Ovary (tissue), 3 donors: ENCODE measurements around the gene LHFPL6.

Experiments used
- POLR2A ChIP-seq: fragments of 450-650 bp; IDR thresholded peaks from one replicate; pipeline ENCODE4 v1.6.1; 2017; ENCODE audit warnings: antibody characterized with exemption, mild to moderate bottlenecking, moderate library complexity
- TF ChIP-seq, protein P1 (sequence below), 3 donors: fragments of 450-650 bp in 2 of 3; fragments of 200-600 bp in 1 of 3; IDR thresholded peaks; one replicate each; pipeline versions ENCODE4 v1.5.1 to v1.8.0; 2016 to 2022; ENCODE audit warnings: antibody characterized with exemption in 3 of 3, mild to moderate bottlenecking in 1 of 3
- donor health status: DM: no; HTN: no; CAD: no.

DNA sequence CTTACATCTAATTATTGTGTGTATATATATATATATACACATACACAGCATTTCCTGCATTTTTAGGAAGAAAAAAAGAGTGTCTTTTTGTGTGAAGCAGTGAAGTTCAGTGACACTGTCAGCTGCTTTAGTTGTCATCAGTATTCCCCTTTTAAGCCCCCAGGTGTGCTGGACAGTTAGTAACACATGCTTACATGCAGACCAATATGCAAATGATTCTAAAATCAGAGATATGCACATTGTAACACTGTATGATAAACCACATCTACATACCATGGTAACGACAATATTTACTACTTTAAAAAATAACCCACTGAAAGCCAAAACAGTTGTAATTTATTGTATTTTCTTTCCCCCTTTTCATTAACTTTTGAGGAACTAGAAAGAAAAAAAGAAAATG, 16.8 kb downstream of the LHFPL6 start:
- TF ChIP-seq, protein P1, sequence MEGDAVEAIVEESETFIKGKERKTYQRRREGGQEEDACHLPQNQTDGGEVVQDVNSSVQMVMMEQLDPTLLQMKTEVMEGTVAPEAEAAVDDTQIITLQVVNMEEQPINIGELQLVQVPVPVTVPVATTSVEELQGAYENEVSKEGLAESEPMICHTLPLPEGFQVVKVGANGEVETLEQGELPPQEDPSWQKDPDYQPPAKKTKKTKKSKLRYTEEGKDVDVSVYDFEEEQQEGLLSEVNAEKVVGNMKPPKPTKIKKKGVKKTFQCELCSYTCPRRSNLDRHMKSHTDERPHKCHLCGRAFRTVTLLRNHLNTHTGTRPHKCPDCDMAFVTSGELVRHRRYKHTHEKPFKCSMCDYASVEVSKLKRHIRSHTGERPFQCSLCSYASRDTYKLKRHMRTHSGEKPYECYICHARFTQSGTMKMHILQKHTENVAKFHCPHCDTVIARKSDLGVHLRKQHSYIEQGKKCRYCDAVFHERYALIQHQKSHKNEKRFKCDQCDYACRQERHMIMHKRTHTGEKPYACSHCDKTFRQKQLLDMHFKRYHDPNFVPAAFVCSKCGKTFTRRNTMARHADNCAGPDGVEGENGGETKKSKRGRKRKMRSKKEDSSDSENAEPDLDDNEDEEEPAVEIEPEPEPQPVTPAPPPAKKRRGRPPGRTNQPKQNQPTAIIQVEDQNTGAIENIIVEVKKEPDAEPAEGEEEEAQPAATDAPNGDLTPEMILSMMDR (IDR thresholded peaks at IDR 0.05) = no peak
- no peak for TF ChIP-seq POLR2A
